Measurements from ENCODE around the gene RPS6KA4. TPM values are rescaled to one million over a fixed set of nuclear protein-coding genes. Genes with fewer than 3 reads are reported as not detected.

The RPS6KA4 gene
- total RNA-seq, 2 experiments from 2014 or later = 31.4 to 34.3 TPM

DNA sequence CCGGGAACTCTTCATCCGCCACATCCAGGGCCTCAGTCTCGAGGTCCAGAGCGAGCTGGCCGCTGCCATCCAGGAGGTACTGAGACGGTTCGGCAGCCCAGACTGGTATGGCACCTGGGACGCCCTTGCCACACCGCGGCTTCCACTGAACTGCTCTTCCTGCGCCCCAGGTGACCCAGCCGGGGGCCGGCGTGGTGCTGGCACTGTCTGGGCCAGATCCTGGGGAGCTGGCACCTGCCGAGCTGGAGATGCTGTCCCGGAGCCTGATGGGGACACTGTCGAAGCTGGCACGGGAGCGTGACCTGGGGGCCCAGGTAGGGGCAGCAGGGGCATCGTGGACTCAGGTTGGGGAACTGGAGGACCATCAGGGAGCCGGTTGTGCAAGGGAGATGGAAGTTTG lies 17.5 kb upstream of the RPS6KA4 start:
- Mint-ChIP-seq H3K4me3 (peak overlapping the region; percentile 91), H3K9me3 (no peaks in the 10 kb centered on the region), H3K36me3 (peaks cover 31% of the 10 kb centered on the region), H3K27ac (peak overlapping the region; percentile 42), H3K27me3 (no peaks in the 10 kb centered on the region), H3K4me1 (ENCODE audit: low read depth) (peaks cover 42% of the 10 kb centered on the region)
- ChIA-PET POLR2A (interaction anchor here (0.8 to 2.1 kb wide), 4 partner anchors 12 to 100 kb away, joined by 3 to 6 read pairs (median 3); no protein-coding TSS in a partner anchor), CTCF (interaction anchor here (1.6 to 3.6 kb wide), 5 partner anchors 9 to 108 kb away, joined by 5 to 34 read pairs (median 9); partner anchors contain the start of genes PRDX5 and TRMT112)
- no peak for DNase-seq
- intact Hi-C loops (cut with micrococcal nuclease) = no loop called here

DNA sequence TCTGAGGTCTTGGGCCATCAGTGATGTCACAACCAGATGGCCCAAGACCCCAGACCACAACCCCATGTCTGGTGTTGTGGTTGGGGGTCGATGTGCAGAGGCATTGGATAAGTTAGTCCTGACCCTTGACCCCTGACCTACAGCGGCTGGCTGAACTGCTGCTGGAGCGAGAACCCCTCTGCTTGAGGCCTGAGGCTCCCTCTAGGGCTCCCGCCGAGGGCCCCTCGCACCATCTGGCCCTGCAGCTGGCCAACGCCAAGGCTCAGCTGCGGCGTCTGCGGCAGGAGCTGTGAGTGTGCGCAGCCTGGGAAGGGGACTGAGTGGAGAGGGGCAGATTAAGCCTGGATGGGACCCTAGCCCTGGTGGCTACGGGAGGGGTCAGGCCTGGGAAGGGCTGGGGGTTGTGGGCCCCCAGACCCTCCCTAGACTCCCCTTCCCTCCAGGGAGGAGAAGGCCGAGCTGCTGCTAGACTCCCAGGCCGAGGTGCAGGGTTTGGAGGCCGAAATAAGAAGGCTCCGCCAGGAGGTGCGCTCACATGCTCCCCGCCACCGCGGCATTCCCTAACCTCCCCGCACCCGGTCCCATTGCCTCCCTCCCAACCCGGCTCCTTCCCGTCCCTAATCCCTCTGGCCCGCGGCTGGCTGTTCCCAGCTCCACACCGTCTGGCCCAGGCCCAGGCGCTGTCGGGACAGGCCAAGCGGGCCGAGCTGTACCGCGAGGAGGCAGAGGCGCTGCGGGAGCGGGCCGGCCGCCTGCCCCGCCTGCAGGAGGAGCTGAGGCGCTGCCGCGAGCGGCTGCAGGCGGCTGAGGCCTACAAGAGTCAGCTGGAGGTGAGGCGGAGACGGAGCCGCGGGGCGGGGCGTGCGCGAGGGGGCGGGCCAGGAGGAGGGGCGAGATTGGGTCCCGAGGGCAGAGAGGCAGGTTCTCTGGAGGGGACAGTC lies 16.8 kb upstream of the RPS6KA4 start:
- Mint-ChIP-seq H3K27ac (no peak overlapping the region), H3K27me3 (no peaks in the 10 kb centered on the region), H3K4me1 (ENCODE audit: low read depth) (peaks cover 42% of the 10 kb centered on the region), H3K36me3 (peaks cover 31% of the 10 kb centered on the region), H3K9me3 (no peaks in the 10 kb centered on the region), H3K4me3 (peak overlapping the region; percentile 37)
- DNase-seq = peak; percentile 96
- ChIA-PET POLR2A (interaction anchor here (0.8 to 2.1 kb wide), 4 partner anchors 11 to 24 kb away, joined by 3 to 6 read pairs (median 3); partner anchors contain the start of gene PRDX5), CTCF (interaction anchor here (0.6 to 3.6 kb wide), 11 partner anchors 10 to 138 kb away, joined by 3 to 34 read pairs (median 5); partner anchors contain the start of genes PRDX5 and TRMT112)
- intact Hi-C loops (cut with micrococcal nuclease) = loop anchor here (1.0 to 2.0 kb wide), 2 partner anchors 17 to 37 kb away; partner anchors contain the start of genes ESRRA and RPS6KA4

DNA sequence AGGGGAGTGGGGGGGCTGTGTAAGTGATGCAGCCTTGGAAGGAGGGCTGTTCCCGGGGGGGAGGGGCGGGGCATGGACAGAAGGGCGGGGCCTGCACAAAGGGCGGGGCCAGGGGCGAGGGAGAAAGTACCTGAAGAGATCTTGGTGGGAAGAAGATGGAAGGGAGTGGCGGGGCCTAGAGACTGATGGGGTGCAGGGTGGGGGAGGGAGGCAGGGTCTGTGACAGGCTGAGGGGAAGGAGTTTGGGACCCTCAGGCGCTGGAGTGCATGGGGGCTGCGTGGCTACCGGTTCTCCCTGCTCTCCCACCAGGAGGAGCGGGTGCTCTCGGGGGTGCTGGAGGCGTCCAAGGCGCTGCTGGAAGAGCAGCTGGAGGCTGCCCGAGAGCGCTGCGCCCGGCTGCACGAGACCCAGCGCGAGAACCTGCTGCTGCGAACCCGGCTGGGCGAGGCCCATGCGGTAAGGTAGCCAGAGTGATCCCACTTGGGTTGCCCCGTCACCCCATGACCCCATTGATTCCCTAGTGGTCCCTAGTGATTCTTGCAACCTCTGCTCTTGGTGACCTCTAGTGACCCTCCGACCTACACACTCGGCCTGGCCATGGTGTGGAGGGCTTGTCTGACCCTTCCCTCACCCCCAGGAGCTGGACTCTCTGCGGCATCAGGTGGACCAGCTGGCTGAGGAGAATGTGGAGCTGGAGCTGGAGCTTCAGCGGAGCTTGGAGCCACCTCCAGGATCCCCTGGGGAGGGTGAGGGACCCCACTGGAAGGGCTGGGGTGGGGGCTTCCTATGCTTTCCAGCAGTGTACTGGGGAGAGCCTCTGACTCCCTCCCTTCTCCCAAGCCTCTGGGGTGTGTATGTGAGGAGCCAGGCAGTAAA lies 15.9 kb upstream of the RPS6KA4 start:
- Mint-ChIP-seq H3K4me3 (no peak overlapping the region), H3K27me3 (no peaks in the 10 kb centered on the region), H3K27ac (no peak overlapping the region), H3K4me1 (ENCODE audit: low read depth) (peaks cover 42% of the 10 kb centered on the region), H3K9me3 (no peaks in the 10 kb centered on the region), H3K36me3 (peaks cover 27% of the 10 kb centered on the region)
- intact Hi-C loops (cut with micrococcal nuclease) = loop anchor here (1.0 to 2.0 kb wide), 2 partner anchors 16 to 38 kb away; partner anchors contain the start of genes ESRRA and RPS6KA4
- ChIA-PET CTCF (interaction anchor here (0.6 to 3.6 kb wide), 10 partner anchors 11 to 139 kb away, joined by 3 to 34 read pairs (median 4); partner anchors contain the start of genes PRDX5 and TRMT112), POLR2A (interaction anchor here (0.9 to 2.1 kb wide), 2 partner anchors 15 to 25 kb away, joined by 3 to 6 read pairs; partner anchors contain the start of gene PRDX5)
- DNase-seq = no peak

DNA sequence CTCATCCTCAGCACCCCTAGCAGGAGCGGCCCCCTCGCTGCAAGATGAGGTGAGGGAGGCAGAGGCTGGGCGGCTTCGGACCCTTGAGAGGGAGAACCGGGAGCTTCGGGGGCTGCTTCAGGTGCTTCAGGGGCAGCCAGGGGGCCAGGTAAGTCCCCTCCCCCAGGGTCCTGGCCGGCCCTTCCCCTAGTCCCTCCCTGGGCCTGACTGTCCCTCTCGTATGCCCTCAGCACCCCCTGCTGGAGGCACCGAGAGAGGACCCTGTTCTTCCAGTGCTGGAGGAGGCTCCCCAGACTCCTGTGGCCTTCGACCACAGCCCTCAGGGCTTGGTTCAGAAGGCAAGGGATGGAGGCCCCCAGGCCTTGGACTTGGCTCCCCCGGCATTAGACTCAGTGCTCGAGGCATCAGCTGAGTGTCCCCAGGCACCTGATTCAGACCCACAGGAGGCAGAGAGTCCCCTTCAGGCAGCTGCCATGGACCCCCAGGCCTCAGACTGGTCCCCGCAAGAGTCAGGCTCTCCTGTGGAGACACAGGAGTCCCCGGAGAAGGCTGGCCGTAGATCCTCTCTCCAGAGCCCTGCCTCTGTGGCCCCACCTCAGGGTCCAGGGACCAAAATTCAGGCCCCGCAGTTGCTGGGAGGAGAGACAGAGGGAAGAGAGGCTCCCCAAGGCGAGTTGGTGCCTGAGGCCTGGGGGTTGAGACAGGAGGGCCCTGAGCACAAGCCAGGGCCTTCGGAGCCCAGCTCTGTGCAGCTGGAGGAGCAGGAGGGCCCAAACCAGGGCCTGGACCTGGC lies 15.0 kb upstream of the RPS6KA4 start:
- peak; percentile 25 for DNase-seq
- intact Hi-C loops (cut with micrococcal nuclease) = loop anchor here (2.0 kb wide), 1 partner anchor 15 kb away; the partner anchor contains the start of gene RPS6KA4
- H3K9me3 Mint-ChIP-seq = no peaks in the 10 kb centered on the region
- CTCF ChIA-PET = no interaction called here
- H3K27me3 Mint-ChIP-seq = no peaks in the 10 kb centered on the region
- H3K4me1 Mint-ChIP-seq (ENCODE audit: low read depth) = peaks cover 35% of the 10 kb centered on the region
- POLR2A ChIA-PET = no interaction called here
- H3K4me3 Mint-ChIP-seq = no peak overlapping the region
- peaks cover 22% of the 10 kb centered on the region for H3K36me3 Mint-ChIP-seq
- H3K27ac Mint-ChIP-seq = no peak overlapping the region

DNA sequence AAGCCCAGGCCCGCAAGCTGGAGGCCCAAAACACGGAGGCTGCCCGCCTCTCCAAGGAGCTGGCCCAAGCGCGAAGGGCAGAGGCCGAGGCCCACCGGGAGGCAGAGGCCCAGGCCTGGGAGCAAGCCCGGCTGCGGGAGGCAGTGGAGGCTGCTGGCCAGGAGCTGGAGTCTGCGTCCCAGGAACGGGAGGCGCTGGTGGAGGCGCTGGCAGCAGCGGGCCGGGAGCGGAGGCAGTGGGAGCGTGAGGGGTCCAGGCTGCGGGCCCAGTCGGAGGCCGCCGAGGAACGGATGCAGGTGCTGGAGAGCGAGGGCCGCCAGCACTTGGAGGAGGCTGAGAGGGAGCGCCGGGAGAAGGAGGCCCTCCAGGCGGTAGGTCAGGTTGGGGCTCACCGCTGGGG lies 14.2 kb upstream of the RPS6KA4 start:
- POLR2A ChIA-PET = no interaction called here
- Mint-ChIP-seq H3K4me3 (no peak overlapping the region), H3K9me3 (no peaks in the 10 kb centered on the region), H3K4me1 (ENCODE audit: low read depth) (peaks cover 27% of the 10 kb centered on the region), H3K36me3 (peaks cover 23% of the 10 kb centered on the region), H3K27ac (no peak overlapping the region), H3K27me3 (no peaks in the 10 kb centered on the region)
- DNase-seq = no peak
- CTCF ChIA-PET = no interaction called here
- intact Hi-C loops (cut with micrococcal nuclease) = no loop called here

DNA sequence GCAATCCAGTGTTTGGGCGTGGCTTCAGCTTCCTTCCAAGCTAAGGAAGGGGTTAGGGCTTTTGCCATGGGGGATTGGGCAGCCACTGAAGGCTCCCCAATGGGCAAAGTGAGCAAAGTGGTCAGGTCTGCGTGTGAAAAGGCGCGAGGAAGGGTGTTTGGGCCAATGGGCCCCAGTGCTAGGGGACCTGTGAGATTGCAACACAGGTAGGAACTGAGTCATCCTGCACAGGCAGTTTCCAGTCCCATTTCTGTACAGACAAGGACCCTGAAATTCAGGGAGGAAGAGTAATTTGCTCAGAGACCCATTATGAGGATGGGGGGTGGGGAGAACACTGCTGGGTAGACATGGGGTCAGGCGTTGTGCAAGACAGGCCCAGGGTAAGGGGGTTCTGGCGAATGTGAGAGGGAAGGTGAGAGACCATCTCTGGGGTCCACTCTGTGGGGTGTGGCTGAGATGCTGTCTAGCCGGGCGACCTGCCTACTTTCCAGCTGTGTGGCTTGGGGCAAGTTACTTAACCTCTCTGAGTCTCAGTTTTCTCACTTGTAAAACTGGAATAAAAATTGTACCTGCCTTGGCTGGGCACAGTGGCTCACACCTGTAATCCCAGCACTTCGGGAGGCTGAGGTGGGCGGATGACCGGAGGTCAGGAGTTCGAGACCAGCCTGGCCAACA lies 11.6 kb upstream of the RPS6KA4 start:
- Mint-ChIP-seq H3K9me3 (no peaks in the 10 kb centered on the region), H3K27ac (peak overlapping the region; percentile 54), H3K4me3 (no peak overlapping the region), H3K4me1 (ENCODE audit: low read depth) (peaks cover 9% of the 10 kb centered on the region), H3K27me3 (no peaks in the 10 kb centered on the region), H3K36me3 (peaks cover 18% of the 10 kb centered on the region)
- intact Hi-C loops (cut with micrococcal nuclease) = no loop called here
- POLR2A ChIA-PET = no interaction called here
- no peak for DNase-seq
- CTCF ChIA-PET = interaction anchor here (0.9 kb wide), 1 partner anchor 16 kb away, joined by 3 read pairs; no protein-coding TSS in a partner anchor

DNA sequence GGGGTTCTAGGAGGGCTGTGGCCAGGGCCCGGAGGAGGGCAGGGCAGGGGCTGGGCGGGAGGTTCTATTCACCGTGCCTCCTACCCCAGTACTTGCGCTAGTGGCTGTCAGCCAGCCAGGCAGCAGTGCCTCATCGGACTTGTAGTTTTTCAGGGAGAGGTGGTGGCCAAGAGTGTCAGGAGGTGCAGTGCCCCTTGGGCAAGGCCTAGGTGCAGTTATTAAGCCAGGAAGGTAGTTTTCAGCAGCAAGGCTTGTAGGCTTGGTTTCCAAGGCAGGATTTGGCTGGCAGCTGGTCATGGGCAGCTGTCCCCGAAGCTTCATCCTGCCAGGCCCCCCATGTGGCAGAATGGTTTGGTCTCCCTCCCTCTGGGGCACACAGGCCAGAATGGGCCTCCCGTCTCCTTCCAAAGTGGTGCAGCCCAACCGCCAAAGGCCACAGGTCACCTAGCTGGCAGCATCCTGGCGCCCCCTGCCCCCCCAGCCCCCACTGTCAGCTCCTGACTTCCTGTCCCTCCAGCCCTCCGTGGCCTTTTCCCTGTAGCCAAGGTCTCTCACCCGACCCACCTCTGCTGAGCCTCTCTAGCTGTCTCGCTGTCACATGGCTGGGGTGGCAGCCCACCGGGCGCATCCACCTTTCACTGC lies 10.5 kb upstream of the RPS6KA4 start:
- intact Hi-C loops (cut with micrococcal nuclease) = no loop called here

DNA sequence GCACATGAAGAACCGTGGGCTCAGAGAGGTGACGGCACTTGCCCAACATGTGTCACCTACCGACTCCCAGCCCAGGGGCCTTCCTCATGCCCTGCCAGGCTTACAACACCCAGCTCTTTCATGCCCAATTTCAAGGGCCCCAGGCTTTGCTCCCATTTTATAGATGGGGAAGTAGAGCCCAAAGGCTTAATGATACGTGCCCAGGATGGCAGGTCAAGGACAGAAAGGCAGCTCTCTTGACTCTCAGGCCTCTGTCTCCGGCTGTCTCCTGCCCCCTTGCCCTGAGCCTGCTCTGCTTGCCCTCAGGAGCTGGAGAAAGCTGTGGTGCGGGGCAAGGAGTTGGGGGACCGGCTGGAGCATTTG lies 10.0 kb upstream of the RPS6KA4 start:
- Mint-ChIP-seq H3K36me3 (peaks cover 16% of the 10 kb centered on the region), H3K27ac (no peak overlapping the region), H3K9me3 (no peaks in the 10 kb centered on the region), H3K27me3 (no peaks in the 10 kb centered on the region), H3K4me3 (no peak overlapping the region), H3K4me1 (ENCODE audit: low read depth) (peaks cover 8% of the 10 kb centered on the region)
- CTCF ChIA-PET = interaction anchor here (1.0 kb wide), 1 partner anchor 39 kb away, joined by 3 read pairs; no protein-coding TSS in a partner anchor
- DNase-seq = no peak
- POLR2A ChIA-PET = interaction anchor here (1.0 kb wide), 1 partner anchor 10 kb away, joined by 3 read pairs; the partner anchor contains the start of gene RPS6KA4
- intact Hi-C loops (cut with micrococcal nuclease) = no loop called here

More for the DNA sequence above, 10.5 kb upstream of the RPS6KA4 start:
- POLR2A ChIA-PET = interaction anchor here (0.6 to 1.0 kb wide), 2 partner anchors 11 to 30 kb away, joined by 3 to 7 read pairs; partner anchors contain the start of genes PRDX5 and RPS6KA4
- H3K36me3 Mint-ChIP-seq = peaks cover 18% of the 10 kb centered on the region
- no peak overlapping the region for H3K4me3 Mint-ChIP-seq
- peaks cover 8% of the 10 kb centered on the region for H3K4me1 Mint-ChIP-seq (ENCODE audit: low read depth)
- no peak for DNase-seq
- no peak overlapping the region for H3K27ac Mint-ChIP-seq
- H3K9me3 Mint-ChIP-seq = no peaks in the 10 kb centered on the region
- CTCF ChIA-PET = interaction anchor here (0.6 kb wide), 1 partner anchor 45 kb away, joined by 3 read pairs; no protein-coding TSS in a partner anchor
- H3K27me3 Mint-ChIP-seq = no peaks in the 10 kb centered on the region

DNA sequence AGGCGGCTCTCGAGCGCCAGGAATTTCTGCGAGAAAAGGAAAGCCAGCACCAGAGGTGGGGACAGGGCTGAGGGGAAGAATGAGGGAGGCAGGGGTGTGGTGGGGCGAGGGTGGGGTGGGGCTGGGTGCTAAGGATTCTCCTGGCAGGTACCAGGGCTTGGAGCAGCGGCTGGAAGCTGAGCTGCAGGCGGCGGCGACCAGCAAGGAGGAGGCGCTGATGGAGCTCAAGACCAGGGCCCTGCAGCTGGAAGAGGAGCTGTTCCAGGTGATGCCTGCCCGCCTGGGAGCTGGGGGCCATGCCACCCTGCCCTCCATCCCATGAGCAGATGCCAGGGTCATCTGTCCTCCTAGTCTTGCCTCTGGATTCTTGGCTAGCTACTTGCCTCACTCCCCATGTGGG lies 9.6 kb upstream of the RPS6KA4 start:
- H3K27ac Mint-ChIP-seq = no peak overlapping the region
- H3K4me3 Mint-ChIP-seq = no peak overlapping the region
- H3K4me1 Mint-ChIP-seq (ENCODE audit: low read depth) = peaks cover 8% of the 10 kb centered on the region
- DNase-seq = no peak
- no peaks in the 10 kb centered on the region for H3K9me3 Mint-ChIP-seq
- intact Hi-C loops (cut with micrococcal nuclease) = no loop called here
- peaks cover 16% of the 10 kb centered on the region for H3K36me3 Mint-ChIP-seq
- POLR2A ChIA-PET = interaction anchor here (1.0 kb wide), 1 partner anchor 10 kb away, joined by 3 read pairs; the partner anchor contains the start of gene RPS6KA4
- H3K27me3 Mint-ChIP-seq = no peaks in the 10 kb centered on the region
- CTCF ChIA-PET = interaction anchor here (1.0 kb wide), 1 partner anchor 39 kb away, joined by 3 read pairs; no protein-coding TSS in a partner anchor

DNA sequence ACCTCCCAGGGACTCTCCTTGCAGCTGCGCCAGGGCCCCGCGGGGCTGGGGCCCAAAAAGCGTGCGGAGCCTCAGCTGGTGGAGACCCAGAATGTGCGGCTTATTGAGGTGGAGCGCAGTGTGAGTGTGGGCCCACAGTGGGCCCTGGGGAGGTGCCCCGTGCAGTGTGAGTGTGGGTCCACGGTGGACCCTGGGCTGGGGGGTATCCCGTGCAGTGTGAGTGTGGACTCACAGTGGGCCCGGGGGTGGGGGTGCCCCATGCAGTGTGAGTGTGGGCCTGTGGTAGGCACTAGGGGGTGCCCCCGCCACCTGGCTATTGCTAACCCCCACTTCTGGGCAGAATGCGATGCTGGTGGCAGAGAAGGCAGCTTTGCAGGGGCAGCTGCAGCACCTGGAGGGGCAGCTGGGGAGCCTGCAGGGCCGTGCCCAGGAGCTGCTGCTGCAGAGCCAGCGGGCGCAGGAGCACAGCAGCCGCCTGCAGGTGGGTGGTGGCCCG lies 7.8 kb upstream of the RPS6KA4 start:
- ChIA-PET POLR2A (no interaction called here), CTCF (interaction anchor here (1.1 kb wide), 1 partner anchor 34 kb away, joined by 4 read pairs; the partner anchor contains the start of genes PRDX5 and TRMT112)
- intact Hi-C loops (cut with micrococcal nuclease) = no loop called here

More for the DNA sequence above, 7.8 kb upstream of the RPS6KA4 start:
- Mint-ChIP-seq H3K27me3 (no peaks in the 10 kb centered on the region), H3K36me3 (peaks cover 8% of the 10 kb centered on the region), H3K27ac (no peak overlapping the region), H3K4me3 (no peak overlapping the region), H3K9me3 (no peaks in the 10 kb centered on the region), H3K4me1 (ENCODE audit: low read depth) (peaks cover 4% of the 10 kb centered on the region)
- no peak for DNase-seq
